ENCODE results near the gene GPX4. TPM values are rescaled to one million over a fixed set of nuclear protein-coding genes. Genes with fewer than 3 reads are reported as not detected.

The GPX4 gene
- total RNA-seq, 1 donor from 2014 or later = 289 TPM

GRCh38 chr19:1105008-1105872 is 1.4 kb downstream of the GPX4 start:
- H3K4me1 ChIP-seq = peaks cover 8% of the 10 kb centered on the region
- peaks cover 16% of the 10 kb centered on the region for H3K79me2 ChIP-seq (ENCODE audit: low read depth)
- no peak overlapping the region for H3K27ac Mint-ChIP-seq
- TF ChIP-seq CTCF (IDR thresholded peaks at IDR 0.05) (no peak), EZH2phosphoT487 (IDR thresholded peaks at IDR 0.05) (no peak), EZH2 (IDR thresholded peaks at IDR 0.05) (no peak)
- peak overlapping the region; percentile 94 for H3K4me3 ChIP-seq
- no peaks in the 10 kb centered on the region for H3K9me3 Mint-ChIP-seq
- no peak overlapping the region for H2AFZ ChIP-seq (replicated peaks)
- H3K27ac ChIP-seq = peak overlapping the region; percentile 90
- peak overlapping the region; percentile 85 for H3K4me2 ChIP-seq
- DNase-seq (ENCODE audit: low spot score) = peak; percentile 77
- H4K20me1 ChIP-seq (ENCODE audit: low read depth) = peaks cover 30% of the 10 kb centered on the region
- H3K9ac ChIP-seq = peak overlapping the region; percentile 60
- H3K4me3 Mint-ChIP-seq = peak overlapping the region; percentile 82
- peaks cover 23% of the 10 kb centered on the region for H3K4me1 Mint-ChIP-seq
- peaks cover 4% of the 10 kb centered on the region for H3K27me3 Mint-ChIP-seq (ENCODE audit: insufficient read depth, low read depth)
- no peaks in the 10 kb centered on the region for H3K36me3 Mint-ChIP-seq
- no peaks in the 10 kb centered on the region for H3K27me3 ChIP-seq
- H3K9me3 ChIP-seq (ENCODE audit: low read depth) = no peaks in the 10 kb centered on the region
- peaks cover 43% of the 10 kb centered on the region for H3F3A ChIP-seq (ENCODE audit: low read depth)
- H3K36me3 ChIP-seq = no peaks in the 10 kb centered on the region

GRCh38 chr19:1105873-1106840 is 2.4 kb downstream of the GPX4 start:
- Mint-ChIP-seq H3K4me1 (peaks cover 23% of the 10 kb centered on the region), H3K27ac (no peak overlapping the region), H3K4me3 (peak overlapping the region; percentile 79), H3K27me3 (ENCODE audit: insufficient read depth, low read depth) (peaks cover 4% of the 10 kb centered on the region), H3K36me3 (no peaks in the 10 kb centered on the region), H3K9me3 (no peaks in the 10 kb centered on the region)
- no peaks in the 10 kb centered on the region for H3K9me3 ChIP-seq (ENCODE audit: low read depth)
- H3K27ac ChIP-seq = no peak overlapping the region
- H3K9ac ChIP-seq = no peak overlapping the region
- TF ChIP-seq EZH2phosphoT487 (IDR thresholded peaks at IDR 0.05) = no peak
- TF ChIP-seq CTCF (IDR thresholded peaks at IDR 0.05) = no peak
- no peak for TF ChIP-seq EZH2 (IDR thresholded peaks at IDR 0.05)
- H3K79me2 ChIP-seq (ENCODE audit: low read depth) = peaks cover 16% of the 10 kb centered on the region
- H3K36me3 ChIP-seq = no peaks in the 10 kb centered on the region
- no peak overlapping the region for H3K4me2 ChIP-seq
- H4K20me1 ChIP-seq (ENCODE audit: low read depth) = peaks cover 30% of the 10 kb centered on the region
- no peaks in the 10 kb centered on the region for H3K27me3 ChIP-seq
- H2AFZ ChIP-seq (replicated peaks) = no peak overlapping the region
- DNase-seq (ENCODE audit: low spot score) = no peak
- H3K4me1 ChIP-seq = peaks cover 8% of the 10 kb centered on the region
- H3K4me3 ChIP-seq = no peak overlapping the region
- H3F3A ChIP-seq (ENCODE audit: low read depth) = peaks cover 42% of the 10 kb centered on the region

GRCh38 chr19:1106841-1107660 is 3.3 kb downstream of the GPX4 start:
- Histone ChIP-seq H3K4me1 (peaks cover 8% of the 10 kb centered on the region), H2AFZ (replicated peaks) (no peak overlapping the region), H3K36me3 (no peaks in the 10 kb centered on the region), H3K9me3 (ENCODE audit: low read depth) (no peaks in the 10 kb centered on the region), H3F3A (ENCODE audit: low read depth) (peaks cover 34% of the 10 kb centered on the region), H3K9ac (no peak overlapping the region), H3K27ac (no peak overlapping the region), H3K27me3 (no peaks in the 10 kb centered on the region), H4K20me1 (ENCODE audit: low read depth) (peaks cover 30% of the 10 kb centered on the region), H3K4me2 (no peak overlapping the region), H3K79me2 (ENCODE audit: low read depth) (peaks cover 16% of the 10 kb centered on the region), H3K4me3 (no peak overlapping the region)
- peak overlapping the region; percentile 70 for H3K4me3 Mint-ChIP-seq
- peaks cover 16% of the 10 kb centered on the region for H3K4me1 Mint-ChIP-seq
- H3K9me3 Mint-ChIP-seq = no peaks in the 10 kb centered on the region
- no peaks in the 10 kb centered on the region for H3K36me3 Mint-ChIP-seq
- H3K27ac Mint-ChIP-seq = no peak overlapping the region
- no peak for DNase-seq (ENCODE audit: low spot score)
- H3K27me3 Mint-ChIP-seq (ENCODE audit: insufficient read depth, low read depth) = peaks cover 4% of the 10 kb centered on the region
- TF ChIP-seq CTCF (IDR thresholded peaks at IDR 0.05) = no peak
- TF ChIP-seq EZH2 (IDR thresholded peaks at IDR 0.05) = no peak
- TF ChIP-seq EZH2phosphoT487 (IDR thresholded peaks at IDR 0.05) = no peak

Data from neural progenitor cell (in vitro differentiated cells).